ENCODE results near the gene FCN3. TPM values are rescaled to one million over a fixed set of nuclear protein-coding genes. Genes with fewer than 3 reads are reported as not detected.

Gene FCN3
- total RNA-seq, 4 donors from 2014 or later: 2.0 to 247 (median 19.1) TPM

- no peak for TF ChIP-seq CTCF (IDR thresholded peaks at IDR 0.05; ENCODE audit: low read depth)
These were observed 16.3 kb downstream of the FCN3 start for GRCh38 chr1:27358038-27358927.

GRCh38 chr1:27357281-27358037 is 17.2 kb downstream of the FCN3 start:
- no peak for TF ChIP-seq CTCF (IDR thresholded peaks at IDR 0.05; ENCODE audit: low read depth)

GRCh38 chr1:27356619-27357280 is 17.9 kb downstream of the FCN3 start:
- TF ChIP-seq CTCF (IDR thresholded peaks at IDR 0.05; ENCODE audit: low read depth): no peak

GRCh38 chr1:27356277-27356618 is 18.4 kb downstream of the FCN3 start:
- TF ChIP-seq CTCF (IDR thresholded peaks at IDR 0.05; ENCODE audit: low read depth): no peak

GRCh38 chr1:27355683-27356082 is 18.9 kb downstream of the FCN3 start:
- no peak for TF ChIP-seq CTCF (IDR thresholded peaks at IDR 0.05; ENCODE audit: low read depth)

- TF ChIP-seq CTCF (IDR thresholded peaks at IDR 0.05; ENCODE audit: low read depth): no peak
These were observed 21.0 kb downstream of the FCN3 start for GRCh38 chr1:27353629-27354028.

- no peak for TF ChIP-seq CTCF (IDR thresholded peaks at IDR 0.05; ENCODE audit: low read depth)
These were observed 21.5 kb downstream of the FCN3 start for GRCh38 chr1:27353166-27353565.

Data from subcutaneous adipose tissue (tissue), 4 donors.